DND-41 (cell line): ENCODE results near the gene GNG12.

ENCODE experiments used
- ATAC-seq: fragments of 200-7000 bp; cut with Tn5 transposase; 3 replicates; pipeline ENCODE4 v1.9.1; 2021; ENCODE audit warnings: low read depth; ENCODE audit not compliant: insufficient read depth
- DNase-seq: peaks from one replicate; pipeline ENCODE4 v3.0.0-alpha.2; 2020
- H2AFZ ChIP-seq: 2 replicates; pipeline ENCODE4 v1.6.0; 2012; ENCODE audit warnings: low read depth, low read length
- H3K27ac ChIP-seq: 2 replicates; pipeline ENCODE4 v1.5.1; 2012; ENCODE audit warnings: low read length, inconsistent platforms
- H3K27me3 ChIP-seq: fragments of 200-600 bp; sonication (generic); 2 replicates; pipeline ENCODE4 v1.6.0; 2012; ENCODE audit warnings: low read length, mild to moderate bottlenecking, inconsistent platforms; ENCODE audit not compliant: insufficient read depth, poor library complexity
- H3K36me3 ChIP-seq: 2 replicates; pipeline ENCODE4 v1.5.1; 2012; ENCODE audit warnings: low read length, inconsistent platforms; ENCODE audit not compliant: insufficient read depth
- H3K4me1 ChIP-seq: 2 replicates; pipeline ENCODE4 v1.5.1; 2012; ENCODE audit warnings: mild to moderate bottlenecking, low read length; ENCODE audit not compliant: insufficient read depth
- H3K4me2 ChIP-seq: 2 replicates; pipeline ENCODE4 v1.6.0; 2012; ENCODE audit warnings: mild to moderate bottlenecking, moderate library complexity, low read length, inconsistent platforms; ENCODE audit not compliant: insufficient read depth
- H3K4me3 ChIP-seq, 2 experiments: fragments of 200-600 bp in 1 of 2; shearing (Covaris generic) in 1 of 2; 2 replicates each; pipeline ENCODE4 v1.5.1; 2012 to 2016; ENCODE audit warnings: inconsistent platforms in 2 of 2, low read length in 2 of 2, mild to moderate bottlenecking in 2 of 2, low read depth in 1 of 2, moderate library complexity in 1 of 2
- H3K79me2 ChIP-seq: 2 replicates; pipeline ENCODE4 v1.6.0; 2012; ENCODE audit warnings: low read length, inconsistent platforms; ENCODE audit not compliant: insufficient read depth
- H3K9ac ChIP-seq: 2 replicates; pipeline ENCODE4 v1.6.0; 2012; ENCODE audit warnings: low read depth, mild to moderate bottlenecking, inconsistent platforms, low read length, moderate library complexity
- H3K9me3 ChIP-seq: 2 replicates; pipeline ENCODE4 v1.5.1; 2012; ENCODE audit warnings: low read length, moderate library complexity, mild to moderate bottlenecking, inconsistent platforms; ENCODE audit not compliant: insufficient read depth, severe bottlenecking
- H4K20me1 ChIP-seq: 2 replicates; pipeline ENCODE4 v1.6.0; 2012; ENCODE audit warnings: low read length; ENCODE audit not compliant: insufficient read depth
- CTCF ChIP-seq: IDR thresholded peaks from 2 replicates; pipeline ENCODE4 v1.5.1; 2012; ENCODE audit warnings: borderline replicate concordance, low read length, moderate library complexity, mild to moderate bottlenecking; ENCODE audit not compliant: poor library complexity, severe bottlenecking; ENCODE audit errors: extremely low read depth
- EZH2 ChIP-seq: IDR thresholded peaks from 3 replicates; pipeline ENCODE4 v1.6.1; 2012; ENCODE audit warnings: borderline replicate concordance, low read depth, mild to moderate bottlenecking, moderate library complexity, low read length, inconsistent platforms; ENCODE audit not compliant: severe bottlenecking

The GNG12 gene

GRCh38 chr1:67715819-67716218 lies 117.4 kb downstream of the GNG12 start:
- H3K4me1 ChIP-seq, result peaks cover 33% of the 10 kb centered on the region
- no peak overlapping the region for H2AFZ ChIP-seq
- H3K36me3 ChIP-seq, result no peaks in the 10 kb centered on the region
- no peak overlapping the region for H3K27ac ChIP-seq
- H3K27me3 ChIP-seq, result no peaks in the 10 kb centered on the region
- H4K20me1 ChIP-seq, result no peaks in the 10 kb centered on the region
- DNase-seq (no peak), ATAC-seq (no peak)
- no peaks in the 10 kb centered on the region for H3K79me2 ChIP-seq
- no peak overlapping the region for H3K4me2 ChIP-seq
- H3K9me3 ChIP-seq, result no peaks in the 10 kb centered on the region
- H3K4me3 ChIP-seq, result no peak overlapping the region
- H3K9ac ChIP-seq, result no peak overlapping the region
- no peak for TF ChIP-seq CTCF
- TF ChIP-seq EZH2, result no peak

- no peaks in the 10 kb centered on the region for H3K36me3 ChIP-seq
- H3K4me1 ChIP-seq, result peaks cover 40% of the 10 kb centered on the region
- H2AFZ ChIP-seq, result 0 out of 2 replicates have a peak overlapping the region, but pooled peaks have one; percentile 7
- H3K9ac ChIP-seq, result no peak overlapping the region
- peak overlapping the region; percentile 77 for H3K27ac ChIP-seq
- DNase-seq (no peak), ATAC-seq (no peak)
- no peak overlapping the region for H3K4me3 ChIP-seq
- no peaks in the 10 kb centered on the region for H3K79me2 ChIP-seq
- TF ChIP-seq EZH2 (no peak), CTCF (no peak)
- no peak overlapping the region for H3K4me2 ChIP-seq
- H3K9me3 ChIP-seq, result no peaks in the 10 kb centered on the region
- no peaks in the 10 kb centered on the region for H4K20me1 ChIP-seq
- no peaks in the 10 kb centered on the region for H3K27me3 ChIP-seq
Measured at GRCh38 chr1:67713057-67713846, 120.0 kb downstream of the GNG12 start.

- peak overlapping the region; percentile 77 for H3K27ac ChIP-seq
- H2AFZ ChIP-seq, result peak overlapping the region; percentile 71
- peaks cover 40% of the 10 kb centered on the region for H3K4me1 ChIP-seq
- H3K4me3 ChIP-seq, result no peak overlapping the region
- ATAC-seq, result peak; percentile 98
- no peaks in the 10 kb centered on the region for H3K9me3 ChIP-seq
- no peaks in the 10 kb centered on the region for H3K36me3 ChIP-seq
- TF ChIP-seq CTCF (no peak), EZH2 (no peak)
- DNase-seq, result peak; percentile 74
- H3K27me3 ChIP-seq, result no peaks in the 10 kb centered on the region
- H4K20me1 ChIP-seq, result no peaks in the 10 kb centered on the region
- peak overlapping the region; percentile 31 for H3K4me2 ChIP-seq
- H3K9ac ChIP-seq, result peak overlapping the region; percentile 41
- H3K79me2 ChIP-seq, result no peaks in the 10 kb centered on the region
Measured at GRCh38 chr1:67711855-67712212, 121.4 kb downstream of the GNG12 start.
